Fibroblast of lung (primary cell): Measurements from ENCODE around the gene SERTAD3.

Experiments
- CTCF ChIP-seq, 2 donors: IDR thresholded peaks in 1 of 2; conservative IDR thresholded peaks in 1 of 2; 1 replicate in 1 of 2; 2 replicates in 1 of 2; pipeline ENCODE4 v1.5.1; 2011 to 2012; ENCODE audit warnings: low read length in 2 of 2, control low read depth in 1 of 2, inconsistent platforms in 1 of 2, low read depth in 1 of 2, mild to moderate bottlenecking in 1 of 2
- EZH2 ChIP-seq: IDR thresholded peaks from 2 replicates; pipeline ENCODE4 v1.5.1; 2012; ENCODE audit warnings: low read length, control low read depth, mild to moderate bottlenecking; ENCODE audit errors: missing control alignments

- TF ChIP-seq CTCF (conservative IDR thresholded peaks at IDR 0.05 in 1 of 2, IDR thresholded peaks at IDR 0.05 in 1 of 2; ENCODE audit: low read depth in 1 of 2, low read length in 2 of 2), result no peak
- no peak for TF ChIP-seq EZH2
These were observed 24.4 kb downstream of the SERTAD3 start for GRCh38 chr19:40419780-40420179.
